GM18498 (cell line): ENCODE measurements around the gene EHD1.
"Not testable (repeated sequence)": the region's sequence is repeated elsewhere in the genome, so short reads cannot be mapped to it uniquely, and the experiment has no call there.

Experiments used
- ATAC-seq: cut with Tn5 transposase; IDR thresholded peaks from one replicate; pipeline ENCODE4 v1.9.1; 2021; ENCODE audit warnings: mild to moderate bottlenecking, moderate library complexity; ENCODE audit not compliant: unreplicated experiment

The EHD1 gene

GRCh38 chr11:64832467-64833197 lies 45.8 kb downstream of the EHD1 start:
- ATAC-seq: no peak

DNA sequence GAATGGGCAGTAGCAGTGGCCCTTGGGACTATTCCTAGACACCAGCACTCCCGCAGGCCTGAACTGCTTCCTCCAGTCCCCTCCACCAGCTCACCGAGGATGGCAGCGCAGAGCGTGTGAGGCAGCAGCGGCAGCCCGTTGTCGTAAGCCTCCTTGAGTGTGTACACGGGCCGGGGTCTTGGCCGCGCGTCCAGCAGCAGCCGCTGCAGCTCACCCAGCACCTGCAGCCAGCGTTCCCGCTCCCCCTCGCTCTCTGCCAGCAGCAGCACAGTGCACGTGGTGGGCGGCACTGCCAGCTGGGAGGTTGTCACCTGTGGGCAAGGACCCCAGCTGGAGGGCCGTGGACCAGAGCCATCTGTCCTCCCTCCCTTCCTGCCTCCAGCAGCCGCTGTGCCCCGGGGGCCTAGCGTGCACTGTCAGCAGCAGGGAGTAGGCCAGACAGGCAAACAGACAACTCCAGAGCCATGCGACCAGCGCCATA lies 47.0 kb downstream of the EHD1 start:
- ATAC-seq: no peak

- ATAC-seq: no peak
Observed at GRCh38 chr11:64829536-64830251, 48.7 kb downstream of the EHD1 start.

DNA sequence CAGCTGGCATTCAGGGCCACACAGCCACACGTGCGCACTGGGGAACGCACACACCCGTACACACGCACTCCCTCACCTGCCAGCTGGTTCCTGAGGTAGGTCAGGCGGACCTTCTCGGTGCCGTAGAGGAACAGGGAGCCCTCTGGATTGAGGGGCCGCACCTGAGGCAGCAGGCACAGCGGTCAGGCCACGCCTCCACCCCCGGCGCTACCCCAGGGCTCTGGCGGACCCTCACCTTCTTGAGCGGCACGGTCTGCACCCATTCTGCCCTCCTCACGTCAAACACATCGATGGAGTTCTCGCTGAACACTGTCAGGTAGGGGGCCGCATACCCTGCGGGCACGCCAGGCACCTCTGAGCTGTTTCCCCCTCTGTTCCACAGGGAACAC lies 51.0 kb downstream of the EHD1 start:
- ATAC-seq: no peak

DNA sequence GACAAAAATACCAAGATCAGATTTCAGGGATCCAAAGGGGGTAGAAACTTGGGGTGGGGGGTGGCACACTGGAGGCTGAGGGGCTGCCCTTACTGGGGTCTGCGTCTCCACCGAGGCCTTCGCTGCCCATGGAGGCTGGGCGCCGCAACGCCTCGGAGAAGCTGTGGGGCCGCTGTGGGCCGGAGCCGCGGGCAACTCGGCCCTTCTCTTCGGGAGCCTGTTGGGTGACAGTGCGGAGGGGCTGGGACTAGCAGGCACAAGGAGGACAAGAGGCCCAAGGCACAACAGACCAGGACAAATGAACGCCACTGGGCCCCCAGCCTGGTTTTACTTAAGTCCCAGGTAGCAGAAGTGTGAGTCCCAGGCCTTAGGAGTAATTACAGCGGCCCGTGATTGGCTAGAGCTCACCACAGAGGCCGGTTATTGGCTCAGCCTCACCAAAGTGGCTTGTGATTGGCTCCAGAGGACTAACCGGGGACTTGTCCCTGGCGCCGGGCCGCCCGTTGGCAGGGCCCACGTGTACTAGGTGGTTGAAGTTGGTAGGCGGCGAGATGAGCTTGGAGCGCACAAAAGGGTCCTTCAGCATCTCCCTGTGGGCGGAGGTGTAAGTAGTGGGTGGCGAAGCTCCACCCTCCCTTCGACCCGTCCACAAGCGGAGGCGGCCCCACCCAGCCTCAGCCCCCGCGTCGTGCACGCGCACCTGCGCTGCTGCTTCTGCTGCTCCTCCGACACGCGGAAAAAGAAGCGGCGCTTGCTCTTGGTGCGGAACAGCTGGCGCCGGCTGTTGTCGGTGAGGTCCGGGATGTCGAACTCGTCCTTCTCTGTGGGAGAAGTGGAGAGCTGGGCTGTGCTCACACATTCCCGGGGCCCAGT lies 51.6 kb downstream of the EHD1 start:
- no peak for ATAC-seq

DNA sequence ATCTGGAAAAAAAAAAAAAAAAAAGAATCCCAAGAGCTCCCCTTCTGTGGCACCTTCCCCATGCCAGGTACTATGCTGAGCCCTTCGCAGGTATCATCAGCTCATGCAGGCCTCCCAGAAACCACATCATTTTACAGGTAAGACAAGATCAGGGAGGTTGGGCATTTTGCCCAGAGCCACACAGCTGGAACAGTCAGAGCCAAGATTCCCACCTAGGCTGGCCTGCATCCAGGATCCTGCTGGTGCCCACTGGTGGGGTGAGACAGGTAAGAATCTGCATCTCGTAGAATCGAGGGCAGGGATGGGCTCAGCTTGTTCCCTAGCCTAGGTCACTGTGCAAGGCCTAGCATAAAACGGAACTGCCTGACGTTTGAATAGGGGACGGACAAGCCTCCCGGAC lies 52.4 kb downstream of the EHD1 start:
- ATAC-seq: no peak

GRCh38 chr11:64823568-64824119 lies 54.8 kb downstream of the EHD1 start:
- ATAC-seq: no peak

DNA sequence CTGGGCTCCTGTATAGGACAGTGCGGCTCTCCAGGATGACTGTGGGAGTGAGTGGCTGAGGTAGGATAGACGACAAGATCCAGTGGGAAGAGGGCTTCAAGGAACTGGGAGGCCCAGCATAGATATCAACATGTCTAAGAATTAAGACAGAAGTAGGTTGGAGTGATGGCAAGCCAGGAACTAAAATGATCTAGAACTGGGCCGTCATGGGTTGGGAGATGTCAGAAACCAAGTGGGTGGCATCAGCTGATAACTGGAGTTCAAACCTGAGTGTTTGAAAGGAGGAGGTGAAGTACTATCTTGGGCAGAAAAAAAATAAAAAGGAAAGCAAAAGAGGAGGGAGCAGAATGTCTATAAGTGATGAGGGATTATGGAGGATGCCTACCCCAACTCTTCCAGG lies 60.9 kb downstream of the EHD1 start:
- no peak for ATAC-seq

DNA sequence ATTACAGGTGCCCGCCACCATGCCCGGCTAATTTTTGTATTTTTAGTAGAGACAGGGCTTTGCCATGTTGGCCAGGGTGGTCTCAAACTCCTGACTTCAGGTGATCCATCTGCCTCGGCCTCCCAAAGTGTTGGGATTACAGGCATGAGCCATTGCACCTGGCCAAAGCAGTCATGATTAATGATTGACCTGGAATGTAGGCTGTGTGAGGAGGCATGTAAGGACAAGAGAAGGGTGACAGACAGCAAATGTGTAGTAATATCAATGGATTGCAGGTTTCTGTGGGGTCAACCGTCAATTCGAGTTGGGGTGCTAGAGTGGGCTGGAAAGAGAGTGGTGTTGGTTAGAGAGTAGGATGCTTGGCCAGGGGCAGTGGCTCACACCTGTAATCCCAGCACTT lies 63.0 kb downstream of the EHD1 start:
- not testable (repeated sequence) for ATAC-seq

- peak; percentile 50 for ATAC-seq
Observed at GRCh38 chr11:64814712-64815187, 63.7 kb downstream of the EHD1 start.

GRCh38 chr11:64813826-64814225 lies 64.6 kb downstream of the EHD1 start:
- no peak for ATAC-seq

DNA sequence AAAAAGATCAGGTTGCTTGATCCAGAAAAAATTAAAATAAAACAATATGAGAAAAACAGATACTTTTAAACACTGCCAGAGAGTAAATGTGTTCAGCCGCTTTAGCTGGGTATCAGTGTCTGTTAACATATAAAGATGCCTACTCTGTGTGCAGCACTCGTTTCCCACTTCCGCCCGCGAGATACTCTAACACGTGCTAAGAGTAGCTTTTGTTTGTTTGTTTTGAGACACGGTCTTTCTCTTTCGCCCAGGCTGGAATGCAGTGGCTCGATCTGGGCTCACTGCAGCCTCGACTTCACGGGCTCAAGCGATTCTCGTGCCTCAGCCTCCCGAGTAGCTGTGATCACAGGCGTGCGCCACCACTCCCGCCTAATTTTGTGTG lies 67.5 kb downstream of the EHD1 start:
- no peak for ATAC-seq

DNA sequence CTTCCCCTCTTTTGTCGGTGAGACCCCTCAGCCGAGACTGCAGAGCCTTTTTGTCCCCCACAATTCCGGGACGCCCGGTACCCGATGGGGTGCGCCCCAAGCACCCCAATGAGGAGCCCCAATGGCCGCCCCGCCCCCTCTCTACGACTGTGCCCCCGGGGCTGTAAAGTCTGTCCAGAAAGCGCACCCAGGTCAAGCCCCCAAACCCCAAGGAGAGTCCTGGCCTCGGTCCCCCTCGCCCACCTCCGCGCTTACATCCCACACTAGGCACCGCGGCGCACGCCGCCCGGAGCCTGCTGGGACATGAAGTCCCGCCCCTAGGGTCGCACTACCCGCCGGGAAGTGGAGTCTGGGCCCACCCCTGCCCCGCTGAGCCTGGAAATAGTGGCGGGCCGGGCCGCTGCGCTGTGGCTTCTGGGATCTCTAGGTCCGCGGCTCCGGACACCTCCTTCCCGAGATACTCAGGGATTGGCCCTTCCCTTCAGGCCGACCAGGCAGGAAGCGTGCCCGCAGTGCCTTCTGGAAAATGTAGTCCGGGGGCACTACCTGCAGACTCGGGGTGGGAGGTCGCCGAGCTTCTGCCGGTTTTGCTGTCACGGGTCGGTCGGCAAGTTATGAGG lies 68.0 kb downstream of the EHD1 start, which contains the start of gene MEN1:
Gene MEN1 (minus strand): TSS at position 281 of the 620 bp plus-strand sequence. CDS start 442 bp downstream, outside the sequence.
- peak; percentile 72 for ATAC-seq

DNA sequence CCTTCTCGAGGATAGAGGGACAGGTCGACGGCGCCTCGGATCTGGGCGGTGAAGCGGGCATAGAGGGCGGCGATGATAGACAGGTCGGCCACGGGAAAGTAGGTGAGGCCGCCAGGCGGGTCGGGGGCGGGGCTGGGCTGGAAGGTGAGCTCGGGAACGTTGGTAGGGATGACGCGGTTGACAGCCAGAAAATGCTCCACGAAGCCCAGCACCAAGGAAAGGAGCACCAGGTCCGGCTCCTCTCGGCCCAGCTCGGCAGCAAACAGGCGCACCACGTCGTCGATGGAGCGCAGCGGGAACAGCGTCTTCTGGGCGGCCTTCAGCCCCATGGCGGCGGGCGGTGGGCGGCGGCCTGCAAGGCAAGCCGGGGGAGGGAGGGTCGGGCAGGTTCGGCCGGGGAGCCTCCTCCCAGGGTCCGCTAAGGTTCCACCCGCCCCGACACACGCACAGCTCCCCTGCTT lies 68.6 kb downstream of the EHD1 start:
- no peak for ATAC-seq

DNA sequence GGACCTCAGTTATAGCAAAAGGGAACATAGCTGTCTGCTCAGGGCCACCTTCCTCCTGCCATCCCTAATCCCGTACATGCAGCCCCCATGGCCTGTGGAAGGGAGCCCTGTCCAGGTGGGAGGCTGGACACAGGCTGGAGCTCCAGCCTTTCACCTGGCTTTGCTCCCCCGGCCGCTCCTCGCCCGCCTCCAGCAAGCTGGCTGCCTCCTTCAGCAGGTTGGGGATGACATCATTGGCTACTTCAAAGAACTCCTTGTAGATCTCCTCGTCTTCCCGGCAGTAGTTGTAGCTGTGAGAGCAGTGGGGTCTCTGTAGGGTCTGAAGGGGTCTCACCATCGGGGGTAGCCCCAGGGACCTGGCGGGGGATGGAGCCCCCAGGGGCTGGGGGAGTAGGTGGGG lies 72.9 kb downstream of the EHD1 start:
- ATAC-seq: no peak

DNA sequence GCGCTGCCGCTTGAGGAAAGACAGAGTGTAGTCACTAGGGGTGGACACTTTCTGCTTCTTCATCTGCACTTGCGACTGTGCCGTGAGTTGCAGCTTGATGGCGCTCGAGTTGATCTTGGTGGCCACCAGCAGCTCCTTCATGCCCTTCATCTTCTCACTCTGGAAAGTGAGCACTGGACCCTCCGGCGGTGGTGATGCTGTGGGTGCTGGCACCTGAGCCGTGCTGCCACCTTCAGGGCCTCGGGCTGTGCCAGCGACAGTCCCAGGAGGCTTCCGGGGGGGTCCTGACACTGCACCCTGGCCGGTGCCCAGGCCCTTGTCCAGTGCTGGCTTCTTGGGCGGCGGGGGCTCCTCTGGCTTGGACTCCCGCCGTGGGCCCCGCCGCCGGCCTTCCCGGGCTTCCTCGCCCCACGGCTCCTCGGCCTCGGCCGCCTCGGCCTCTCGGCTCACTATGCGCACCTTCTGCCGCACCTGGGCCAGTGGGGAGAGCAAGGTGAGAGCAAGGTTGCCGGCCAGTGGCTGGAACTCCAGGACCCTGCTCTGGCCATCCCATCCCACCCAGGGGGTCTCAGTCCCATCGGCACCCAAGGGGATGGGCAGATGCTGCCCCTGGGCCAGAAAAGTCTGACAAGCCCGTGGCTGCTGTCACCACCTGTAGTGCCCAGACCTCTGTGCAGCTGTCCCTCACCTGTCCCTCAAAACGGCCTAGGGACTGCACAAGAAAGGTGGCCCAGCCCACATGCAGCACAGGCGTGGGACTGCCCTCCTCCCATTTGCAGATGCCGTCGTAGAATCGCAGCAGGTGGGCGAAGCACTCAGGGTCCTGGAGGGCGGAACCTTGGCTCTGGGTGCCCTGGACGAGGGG lies 73.8 kb downstream of the EHD1 start:
- no peak for ATAC-seq

DNA sequence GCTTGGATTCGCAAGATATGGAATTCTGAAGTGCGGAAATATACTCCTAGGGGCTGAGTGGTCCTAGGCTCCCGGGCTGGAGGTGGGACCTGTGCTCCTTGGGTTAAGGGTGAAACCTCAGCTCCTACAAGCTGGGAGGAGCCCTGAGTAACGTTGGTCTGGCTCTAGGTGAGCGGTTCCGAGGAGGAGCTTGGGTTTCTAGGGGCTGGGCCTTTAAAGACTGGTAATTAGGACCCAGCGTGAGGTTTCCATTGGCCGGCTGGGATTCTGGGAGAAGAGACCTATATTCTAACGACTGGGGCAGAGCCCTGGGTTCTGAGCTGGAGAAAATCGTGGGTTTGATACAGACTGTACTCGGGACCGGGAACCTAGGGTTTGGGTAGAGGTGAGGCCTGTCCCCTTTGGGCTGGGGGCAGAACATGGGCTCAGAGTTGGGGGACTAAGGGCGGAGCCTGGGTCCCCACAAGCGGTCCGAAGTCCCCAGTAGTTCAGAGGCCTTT lies 74.5 kb downstream of the EHD1 start:
- ATAC-seq: no peak

- ATAC-seq: peak; percentile 71
Observed at GRCh38 chr11:64803158-64803845, 75.1 kb downstream of the EHD1 start, which contains the start of gene MAP4K2. TSS of gene MAP4K2 (minus strand) at chr11:64803214. CDS start at chr11:64803149, 65 bp downstream.
